GM18511 (cell line): Measurements from ENCODE around the gene TMEM45B.
"Not testable (repeated sequence)": the region's sequence is repeated elsewhere in the genome, so short reads cannot be mapped to it uniquely, and the experiment has no call there.

ENCODE experiments used
- ATAC-seq: cut with Tn5 transposase; IDR thresholded peaks from one replicate; pipeline ENCODE4 v1.9.1; 2021; ENCODE audit warnings: mild to moderate bottlenecking, moderate library complexity; ENCODE audit not compliant: unreplicated experiment

Gene TMEM45B

GRCh38 chr11:129804012-129804411, 11.6 kb upstream of the TMEM45B start:
- no peak for ATAC-seq

- not testable (repeated sequence) for ATAC-seq
Measured at GRCh38 chr11:129808241-129808640, 7.4 kb upstream of the TMEM45B start.

- no peak for ATAC-seq
Measured at GRCh38 chr11:129813231-129813791, 2.3 kb upstream of the TMEM45B start.

GRCh38 chr11:129814244-129815014, 1.2 kb upstream of the TMEM45B start:
- no peak for ATAC-seq

- no peak for ATAC-seq
Measured at GRCh38 chr11:129817534-129818051, 1.9 kb downstream of the TMEM45B start.

- ATAC-seq: not testable (repeated sequence)
Measured at GRCh38 chr11:129818236-129818635, 2.6 kb downstream of the TMEM45B start.

- ATAC-seq: no peak
Measured at GRCh38 chr11:129819237-129819636, 3.6 kb downstream of the TMEM45B start.

GRCh38 chr11:129820228-129820627, 4.6 kb downstream of the TMEM45B start:
- ATAC-seq: not testable (repeated sequence)

GRCh38 chr11:129823281-129823680, 7.6 kb downstream of the TMEM45B start:
- ATAC-seq: not testable (repeated sequence)

- not testable (repeated sequence) for ATAC-seq
Measured at GRCh38 chr11:129823799-129824198, 8.2 kb downstream of the TMEM45B start.

- ATAC-seq: no peak
Measured at GRCh38 chr11:129825380-129825779, 9.7 kb downstream of the TMEM45B start.

GRCh38 chr11:129828301-129828836, 12.7 kb downstream of the TMEM45B start:
- ATAC-seq: no peak

GRCh38 chr11:129829497-129829896, 13.8 kb downstream of the TMEM45B start:
- not testable (repeated sequence) for ATAC-seq

GRCh38 chr11:129831227-129831626, 15.6 kb downstream of the TMEM45B start:
- ATAC-seq: not testable (repeated sequence)

- ATAC-seq: not testable (repeated sequence)
Measured at GRCh38 chr11:129833260-129833659, 17.6 kb downstream of the TMEM45B start.

GRCh38 chr11:129836423-129836891, 20.8 kb downstream of the TMEM45B start:
- not testable (repeated sequence) for ATAC-seq

- ATAC-seq: no peak
Measured at GRCh38 chr11:129836979-129837378, 21.3 kb downstream of the TMEM45B start.

- no peak for ATAC-seq
Measured at GRCh38 chr11:129840236-129840635, 24.6 kb downstream of the TMEM45B start.

- no peak for ATAC-seq
Measured at GRCh38 chr11:129842138-129842537, 26.5 kb downstream of the TMEM45B start.

- ATAC-seq: no peak
Measured at GRCh38 chr11:129846508-129847335, 31.1 kb downstream of the TMEM45B start.

- ATAC-seq: not testable (repeated sequence)
Measured at GRCh38 chr11:129847361-129847760, 31.7 kb downstream of the TMEM45B start.
